ENCODE results near the gene TLE1.
"Not testable (repeated sequence)": the region's sequence is repeated elsewhere in the genome, so short reads cannot be mapped to it uniquely, and the experiment has no call there.

TLE1 gene

GRCh38 chr9:81599837-81600236 is 89.5 kb downstream of the TLE1 start:
- DNase-seq = no peak

GRCh38 chr9:81598811-81599210 is 90.5 kb downstream of the TLE1 start:
- no peak for DNase-seq

- DNase-seq = no peak
Observed at GRCh38 chr9:81598123-81598497, 91.2 kb downstream of the TLE1 start.

- no peak for DNase-seq
Observed at GRCh38 chr9:81597419-81598122, 91.8 kb downstream of the TLE1 start.

- no peak for DNase-seq
Observed at GRCh38 chr9:81596679-81597418, 92.5 kb downstream of the TLE1 start.

- no peak for DNase-seq
Observed at GRCh38 chr9:81595887-81596543, 93.3 kb downstream of the TLE1 start.

GRCh38 chr9:81595293-81595692 is 94.1 kb downstream of the TLE1 start:
- DNase-seq = not testable (repeated sequence)

GRCh38 chr9:81594415-81594814 is 94.9 kb downstream of the TLE1 start:
- DNase-seq = no peak

- no peak for DNase-seq
Observed at GRCh38 chr9:81592887-81593266, 96.5 kb downstream of the TLE1 start.

- DNase-seq = no peak
Observed at GRCh38 chr9:81591791-81592190, 97.6 kb downstream of the TLE1 start.

GRCh38 chr9:81590688-81591087 is 98.7 kb downstream of the TLE1 start:
- no peak for DNase-seq

- DNase-seq = no peak
Observed at GRCh38 chr9:81589819-81590218, 99.5 kb downstream of the TLE1 start.

GRCh38 chr9:81589392-81589791 is 100.0 kb downstream of the TLE1 start:
- no peak for DNase-seq

GRCh38 chr9:81588148-81588871 is 101.0 kb downstream of the TLE1 start:
- DNase-seq = no peak

GRCh38 chr9:81586786-81587185 is 102.6 kb downstream of the TLE1 start:
- no peak for DNase-seq

GRCh38 chr9:81585191-81585763 is 104.1 kb downstream of the TLE1 start:
- no peak for DNase-seq

- DNase-seq = no peak
Observed at GRCh38 chr9:81584099-81584498, 105.2 kb downstream of the TLE1 start.

- no peak for DNase-seq
Observed at GRCh38 chr9:81581986-81582385, 107.4 kb downstream of the TLE1 start.

- DNase-seq = no peak
Observed at GRCh38 chr9:81579381-81579780, 110.0 kb downstream of the TLE1 start.

GRCh38 chr9:81578606-81579005 is 110.7 kb downstream of the TLE1 start:
- no peak for DNase-seq

GRCh38 chr9:81575956-81576355 is 113.4 kb downstream of the TLE1 start:
- no peak for DNase-seq

GRCh38 chr9:81574405-81574804 is 114.9 kb downstream of the TLE1 start:
- DNase-seq = no peak

Measured in islet precursor cell (in vitro differentiated cells).